HG02610 (cell line): Measurements from ENCODE around the gene SLCO3A1.

Source experiments
- ATAC-seq: cut with Tn5 transposase; IDR thresholded peaks from one replicate; pipeline ENCODE4 v1.9.1; 2021; ENCODE audit warnings: mild to moderate bottlenecking, moderate library complexity; ENCODE audit not compliant: unreplicated experiment

Gene SLCO3A1

DNA sequence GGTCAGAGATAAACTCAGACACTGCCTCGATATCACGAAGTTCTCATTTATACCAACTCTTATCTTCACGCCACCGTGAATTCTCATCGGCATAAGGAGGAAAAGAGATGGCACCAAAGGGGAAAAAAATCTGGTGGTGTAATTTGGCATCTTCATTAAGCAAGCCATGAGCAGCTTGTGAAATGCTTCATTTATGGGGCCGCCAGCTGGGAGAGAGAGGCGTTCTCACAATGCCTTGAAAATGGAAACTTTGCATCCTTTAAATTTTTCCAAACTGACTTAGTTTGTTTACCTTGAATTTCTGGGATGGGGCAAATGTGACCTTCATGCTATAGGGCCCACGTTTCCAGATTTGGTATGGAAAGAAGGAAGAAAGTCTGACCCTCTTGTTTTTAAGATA, 297.7 kb downstream of the SLCO3A1 start:
- no peak for ATAC-seq

DNA sequence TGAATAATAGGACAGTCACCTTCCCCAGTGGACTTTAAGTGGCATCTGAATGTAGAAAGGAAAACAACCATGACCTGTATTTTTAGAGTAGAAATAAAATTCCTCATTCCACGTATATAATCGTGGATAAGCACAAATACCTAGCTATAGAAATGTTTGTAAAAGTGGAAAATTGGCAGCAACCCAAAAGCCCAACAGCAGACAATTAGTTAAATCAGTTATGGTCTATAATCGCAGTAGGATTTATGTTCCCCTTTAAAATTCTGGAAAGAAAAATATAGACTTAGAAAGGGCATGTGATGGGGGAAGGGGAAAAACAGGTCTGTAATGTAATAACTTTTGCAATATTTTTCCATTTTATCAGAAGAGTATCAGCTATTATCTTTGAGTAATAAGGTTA, 298.2 kb downstream of the SLCO3A1 start:
- ATAC-seq = no peak

DNA sequence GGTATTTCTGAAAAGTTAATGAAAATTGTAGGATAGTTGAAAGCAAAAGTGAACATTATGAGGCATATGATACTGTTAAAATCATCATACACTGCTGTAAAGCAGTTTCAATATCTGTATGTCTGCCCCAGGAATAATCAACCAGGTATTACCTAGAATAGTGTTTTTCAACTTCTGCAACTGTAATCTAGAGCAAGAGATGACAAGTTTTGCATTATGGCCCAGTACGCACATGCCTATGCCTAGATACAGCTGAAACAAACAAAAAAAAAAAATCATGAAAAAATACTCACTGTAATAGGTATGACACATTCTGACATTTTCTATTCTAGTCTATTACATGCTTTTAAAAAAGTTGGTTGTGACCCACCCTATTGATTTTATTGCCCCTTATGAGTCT, 299.5 kb downstream of the SLCO3A1 start:
- ATAC-seq = no peak

GRCh38 chr15:92153620-92154019, 300.1 kb downstream of the SLCO3A1 start:
- ATAC-seq = no peak

DNA sequence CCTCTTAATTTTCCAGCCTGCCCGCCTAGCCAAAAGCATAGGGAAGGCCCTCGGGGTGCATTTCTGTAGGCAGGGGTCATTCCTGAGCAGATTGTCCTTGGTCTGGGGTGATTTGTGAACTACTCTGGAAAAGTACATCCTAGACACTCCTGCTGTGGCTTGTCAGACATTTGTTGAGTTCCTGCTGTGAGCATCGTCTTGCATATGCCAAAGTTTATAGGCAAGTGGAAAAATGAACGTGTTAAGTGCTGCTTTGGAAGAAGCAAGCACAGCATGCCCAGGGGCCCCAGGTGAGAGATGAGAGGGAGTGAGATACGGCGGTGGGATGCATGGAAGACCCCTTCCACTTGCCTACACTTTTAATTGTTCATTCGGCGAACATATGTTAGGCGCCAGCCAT, 302.4 kb downstream of the SLCO3A1 start:
- ATAC-seq = no peak

DNA sequence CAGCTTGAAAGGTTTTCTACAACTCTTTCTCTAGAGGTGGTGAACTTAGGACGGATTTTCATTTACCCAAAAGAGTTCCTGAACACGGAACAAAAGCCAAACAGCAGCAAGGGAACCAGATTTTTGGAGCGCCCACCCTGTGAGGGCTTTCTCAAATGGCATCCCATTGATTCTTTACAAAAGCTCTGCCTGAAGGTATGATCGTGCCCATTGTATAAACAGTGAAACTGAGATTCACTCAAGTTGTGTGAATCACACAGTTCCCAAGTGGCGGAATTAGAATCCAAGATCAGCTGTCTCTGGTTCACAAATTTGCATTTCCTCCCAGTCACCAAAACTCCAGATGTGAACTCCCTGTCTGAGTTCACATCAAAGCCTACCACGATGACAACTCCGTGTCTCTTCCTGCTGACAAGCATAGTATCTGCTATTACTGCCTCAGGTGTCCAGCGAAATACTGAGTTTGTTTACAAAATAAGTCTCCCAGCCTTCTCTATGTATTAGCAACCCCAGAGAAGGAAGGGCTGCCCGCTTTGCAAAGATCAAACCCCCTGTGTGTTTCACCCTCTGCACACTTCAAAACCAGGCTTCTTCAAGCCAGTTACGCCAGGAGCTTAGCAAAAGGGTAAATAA, 304.3 kb downstream of the SLCO3A1 start:
- ATAC-seq = no peak

DNA sequence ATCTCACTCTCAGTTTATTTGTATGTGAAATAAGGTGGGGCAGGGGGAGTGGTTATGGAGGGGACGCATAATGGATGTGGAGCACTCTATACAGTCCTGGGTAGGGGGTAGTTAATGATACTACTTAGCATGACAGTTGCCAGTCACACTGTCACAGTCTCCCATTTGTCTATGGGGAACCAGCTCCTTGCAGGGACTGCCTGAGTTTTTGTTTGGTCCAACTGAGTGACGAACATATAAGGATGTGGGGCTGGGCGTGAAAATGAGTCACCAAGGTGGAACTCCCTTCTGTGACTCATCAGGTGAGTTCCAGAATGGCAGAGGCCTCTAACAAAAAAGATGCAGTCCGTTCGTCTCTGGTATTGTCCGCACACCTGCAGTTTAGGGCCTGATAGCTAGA, 304.9 kb downstream of the SLCO3A1 start:
- peak; percentile 66 for ATAC-seq

GRCh38 chr15:92159481-92159880, 306.0 kb downstream of the SLCO3A1 start:
- no peak for ATAC-seq

- ATAC-seq = no peak
These were observed 306.7 kb downstream of the SLCO3A1 start for GRCh38 chr15:92159906-92160841.

GRCh38 chr15:92161039-92161670, 307.6 kb downstream of the SLCO3A1 start:
- peak; percentile 93 for ATAC-seq

DNA sequence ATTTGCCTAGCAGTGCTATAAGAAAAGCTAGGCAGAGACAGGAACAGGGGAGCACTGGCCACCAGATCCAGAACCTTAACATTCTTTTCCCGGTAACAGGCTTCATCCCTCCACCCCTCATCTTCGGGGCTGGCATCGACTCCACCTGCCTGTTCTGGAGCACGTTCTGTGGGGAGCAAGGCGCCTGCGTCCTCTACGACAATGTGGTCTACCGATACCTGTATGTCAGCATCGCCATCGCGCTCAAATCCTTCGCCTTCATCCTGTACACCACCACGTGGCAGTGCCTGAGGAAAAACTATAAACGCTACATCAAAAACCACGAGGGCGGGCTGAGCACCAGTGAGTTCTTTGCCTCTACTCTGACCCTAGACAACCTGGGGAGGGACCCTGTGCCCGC, 309.1 kb downstream of the SLCO3A1 start:
- no peak for ATAC-seq

DNA sequence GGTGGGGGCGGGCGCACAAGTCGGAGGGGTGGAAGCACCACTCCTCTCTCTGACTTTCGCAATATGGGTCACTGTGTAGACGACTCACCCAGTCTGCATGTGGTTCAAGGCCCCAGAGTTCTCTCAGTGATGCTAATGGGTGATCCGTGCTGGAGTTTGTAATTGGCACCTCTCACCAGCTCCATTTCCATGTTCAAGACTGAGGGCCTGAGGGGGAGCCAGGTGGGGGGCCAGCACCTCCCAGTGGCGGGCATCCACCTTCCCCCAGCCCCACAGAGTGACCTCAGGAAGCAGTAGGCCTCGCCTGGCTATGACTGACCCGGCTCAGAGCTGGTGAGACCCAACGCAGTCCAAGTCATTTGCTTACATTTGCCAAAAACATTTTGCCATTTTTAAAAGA, 310.1 kb downstream of the SLCO3A1 start:
- ATAC-seq = no peak

DNA sequence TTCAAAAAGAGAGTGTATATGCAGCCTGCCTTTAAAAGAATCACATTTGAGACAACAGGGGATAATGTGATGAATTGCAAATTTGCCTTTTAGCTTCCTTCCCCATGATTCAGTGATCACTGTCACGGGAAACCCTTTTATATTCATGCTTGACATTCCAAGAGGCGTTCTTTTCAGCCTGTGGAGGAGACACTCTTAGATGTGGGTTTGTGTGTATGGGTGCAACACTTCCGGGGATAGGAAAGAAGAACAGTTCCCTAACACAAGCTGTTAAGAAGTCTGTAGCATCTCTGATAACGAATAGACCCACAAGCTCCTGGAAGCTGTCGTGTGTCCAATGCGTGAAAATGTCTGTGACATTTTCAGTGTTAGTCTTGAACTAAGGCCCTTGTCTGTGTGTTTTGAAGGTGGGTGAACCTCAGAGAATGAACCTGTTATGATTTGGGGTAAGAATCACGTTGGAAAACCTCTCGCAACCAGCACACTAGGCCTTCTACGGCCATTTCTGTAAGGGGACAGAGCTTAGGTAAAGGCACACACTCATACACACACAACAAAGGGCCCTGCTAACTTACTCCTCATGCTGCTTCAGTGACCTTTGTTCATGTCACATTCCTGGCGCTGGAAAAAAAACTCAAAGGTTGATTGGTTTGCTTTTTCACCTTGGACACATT, 311.0 kb downstream of the SLCO3A1 start:
- no peak for ATAC-seq

DNA sequence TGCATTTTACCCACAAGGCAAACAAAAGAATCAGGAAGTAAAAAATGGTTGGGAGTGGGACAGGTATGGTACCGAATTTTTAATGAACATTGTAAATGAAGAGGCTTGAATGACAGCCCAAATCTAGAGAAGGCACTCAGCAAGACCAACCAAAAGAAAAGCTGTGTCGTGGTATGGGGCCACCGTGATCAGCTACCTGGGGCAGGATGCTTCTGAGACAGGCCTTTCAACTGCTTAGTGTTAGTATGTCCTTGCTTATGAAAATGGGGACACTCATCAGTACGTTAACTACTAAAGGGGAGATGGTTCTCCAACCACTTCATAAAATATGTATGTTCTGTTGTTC, 311.5 kb downstream of the SLCO3A1 start:
- ATAC-seq = no peak

- no peak for ATAC-seq
These were observed 312.5 kb downstream of the SLCO3A1 start for GRCh38 chr15:92166029-92166428.

DNA sequence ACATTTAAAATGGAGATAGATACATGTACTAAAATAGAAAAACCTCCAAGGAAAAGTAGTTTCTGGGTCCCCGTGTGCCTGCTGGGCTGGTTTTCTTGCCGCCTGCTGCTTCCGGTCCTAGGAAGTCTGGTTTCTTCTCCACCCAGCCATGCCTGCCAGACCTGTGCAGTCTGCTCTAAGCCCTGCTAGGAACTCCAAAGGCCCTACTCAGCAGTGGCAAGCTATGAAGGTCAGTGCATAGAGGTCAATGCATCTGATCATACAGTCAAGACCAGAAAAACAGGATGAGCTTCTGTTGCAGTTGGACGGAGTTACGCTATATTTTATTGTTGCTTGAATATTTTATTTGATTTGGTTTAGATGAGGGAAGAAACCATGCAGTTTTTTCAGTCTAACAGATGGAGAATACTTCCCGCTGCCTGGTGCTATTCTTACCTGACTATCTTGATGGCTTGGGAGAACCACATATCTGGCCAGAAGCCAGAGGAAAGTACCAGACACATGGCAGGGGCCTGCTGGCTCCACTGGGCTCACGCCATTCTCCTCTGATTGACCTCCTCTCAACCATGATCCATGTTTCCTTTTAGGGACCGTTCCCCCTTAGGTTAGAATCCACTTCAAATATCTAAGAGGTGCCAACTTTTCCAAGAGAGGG, 313.4 kb downstream of the SLCO3A1 start:
- no peak for ATAC-seq

- no peak for ATAC-seq
These were observed 313.9 kb downstream of the SLCO3A1 start for GRCh38 chr15:92167451-92167850.

- ATAC-seq = no peak
These were observed 314.7 kb downstream of the SLCO3A1 start for GRCh38 chr15:92168066-92168683.

- ATAC-seq = no peak
These were observed 317.4 kb downstream of the SLCO3A1 start for GRCh38 chr15:92170897-92171296.

DNA sequence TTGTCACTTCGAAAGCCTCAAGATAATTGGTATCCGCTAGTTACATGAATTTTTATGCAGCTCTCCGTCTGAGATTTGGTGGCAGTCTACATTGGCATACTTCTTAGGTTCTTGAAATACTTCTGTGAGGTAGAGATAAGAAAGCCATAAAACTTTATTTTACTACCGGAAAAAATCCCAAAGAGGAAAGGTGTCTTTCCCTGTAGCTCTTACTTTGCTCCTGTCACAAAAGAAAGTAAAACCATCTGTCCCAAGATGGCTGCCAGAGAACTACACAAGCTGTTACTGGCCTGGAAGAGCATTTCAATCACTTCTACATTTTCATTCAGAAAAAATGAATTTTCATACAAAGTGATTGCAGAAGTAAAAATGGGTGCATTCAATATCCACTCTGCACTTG, 325.4 kb downstream of the SLCO3A1 start:
- ATAC-seq = no peak
